NCI-H226 (cell line): ENCODE results near the gene NELFB.

Source experiments
- DNase-seq: peaks from one replicate; pipeline ENCODE4 v3.0.0-alpha.2; 2015

Gene NELFB

DNA sequence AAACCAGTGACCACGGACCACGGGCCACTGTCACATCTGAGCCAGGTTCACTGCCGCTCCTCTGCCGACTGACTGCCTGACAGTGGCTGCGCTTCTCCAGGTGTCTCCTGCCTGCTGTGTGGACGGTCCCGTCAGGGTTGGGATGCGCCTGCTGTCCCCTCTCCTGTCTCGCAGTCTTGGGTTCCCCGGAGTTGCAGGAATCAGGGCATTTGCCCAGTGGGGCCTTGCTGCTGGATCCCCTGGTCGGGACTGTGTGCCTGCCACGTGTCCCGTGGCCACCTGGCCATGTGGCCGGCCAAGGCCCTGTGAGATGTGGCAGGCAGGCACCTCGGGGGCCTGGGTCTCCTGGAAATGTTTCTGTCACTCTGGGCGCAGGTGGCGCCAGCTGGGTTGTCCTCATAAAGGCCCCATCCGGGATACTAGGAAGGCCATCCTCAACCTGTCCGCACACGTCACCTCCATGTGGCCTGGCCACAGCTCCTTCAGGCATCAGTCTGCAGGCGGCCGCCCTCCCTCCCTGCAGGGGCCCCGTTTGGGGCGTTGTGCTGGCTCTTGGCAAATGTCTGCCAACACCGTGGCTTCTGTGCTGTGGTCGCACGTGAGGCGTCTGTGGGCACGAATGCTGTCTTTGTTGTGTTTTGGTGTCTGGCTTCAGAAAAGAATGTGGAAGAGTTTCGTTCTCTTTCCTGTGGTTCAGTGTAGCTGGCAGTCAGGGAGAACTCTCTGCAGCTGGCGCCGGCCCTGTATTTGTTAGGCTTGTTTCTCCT is 16.0 kb downstream of the NELFB start:
- DNase-seq, result no peak

DNA sequence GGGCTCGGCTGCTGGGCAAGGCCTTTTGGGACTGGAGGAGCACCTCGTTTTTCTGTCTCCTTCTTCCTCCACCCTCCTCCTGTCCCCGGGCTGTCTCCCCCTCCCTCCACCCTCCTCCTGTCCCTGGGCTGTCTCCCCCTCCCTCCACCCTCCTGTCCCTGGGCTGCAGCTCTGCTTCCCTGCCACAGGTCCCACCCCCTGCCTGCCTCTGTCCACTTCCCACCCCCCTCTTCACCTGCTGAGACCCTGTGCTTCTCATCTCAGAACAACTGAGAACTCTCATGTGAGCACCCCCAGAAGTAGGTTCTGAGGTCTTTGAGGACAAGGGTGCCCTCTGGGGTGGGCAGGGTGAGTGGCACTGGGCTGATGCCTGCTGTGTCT is 16.6 kb downstream of the NELFB start:
- DNase-seq, result no peak

- DNase-seq, result no peak
These were observed 17.3 kb downstream of the NELFB start for GRCh38 chr9:137272241-137273094.

- no peak for DNase-seq
These were observed 18.0 kb downstream of the NELFB start for GRCh38 chr9:137273095-137273490.

DNA sequence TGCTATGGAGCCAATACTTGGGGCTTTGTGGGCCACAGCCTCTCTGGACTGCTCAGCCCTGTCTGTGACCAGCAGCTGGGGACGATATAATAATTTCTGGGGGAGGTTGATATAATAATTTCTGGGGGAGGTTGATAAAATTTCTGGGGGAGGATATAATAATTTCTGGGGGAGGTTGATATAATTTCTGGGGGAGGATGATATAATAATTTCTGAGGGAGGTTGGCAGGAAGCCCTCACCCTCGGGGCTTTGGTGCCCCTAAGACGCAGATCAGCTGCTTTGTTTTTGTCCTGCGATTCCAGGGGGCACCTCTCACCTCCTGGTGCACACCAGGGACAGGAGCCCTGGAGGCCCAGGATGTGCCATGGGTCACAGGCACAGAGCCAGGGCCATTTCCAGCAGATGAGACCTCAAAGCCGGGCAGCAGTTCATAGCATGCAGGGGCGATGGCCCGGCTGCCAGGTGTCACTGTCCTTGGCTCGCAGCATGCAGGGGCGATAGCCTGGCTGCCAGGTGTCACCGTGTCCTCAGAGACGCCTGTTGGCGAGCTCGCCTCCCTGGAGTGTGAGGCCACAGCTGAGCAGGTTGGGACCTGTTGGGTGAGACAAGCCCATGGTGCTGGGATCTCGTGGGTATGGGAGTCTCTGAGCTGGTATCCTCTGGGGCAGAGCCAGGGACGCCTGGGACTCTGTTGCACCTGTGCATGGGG is 18.6 kb downstream of the NELFB start:
- no peak for DNase-seq

- DNase-seq, result no peak
These were observed 20.1 kb downstream of the NELFB start for GRCh38 chr9:137275203-137275587.

DNA sequence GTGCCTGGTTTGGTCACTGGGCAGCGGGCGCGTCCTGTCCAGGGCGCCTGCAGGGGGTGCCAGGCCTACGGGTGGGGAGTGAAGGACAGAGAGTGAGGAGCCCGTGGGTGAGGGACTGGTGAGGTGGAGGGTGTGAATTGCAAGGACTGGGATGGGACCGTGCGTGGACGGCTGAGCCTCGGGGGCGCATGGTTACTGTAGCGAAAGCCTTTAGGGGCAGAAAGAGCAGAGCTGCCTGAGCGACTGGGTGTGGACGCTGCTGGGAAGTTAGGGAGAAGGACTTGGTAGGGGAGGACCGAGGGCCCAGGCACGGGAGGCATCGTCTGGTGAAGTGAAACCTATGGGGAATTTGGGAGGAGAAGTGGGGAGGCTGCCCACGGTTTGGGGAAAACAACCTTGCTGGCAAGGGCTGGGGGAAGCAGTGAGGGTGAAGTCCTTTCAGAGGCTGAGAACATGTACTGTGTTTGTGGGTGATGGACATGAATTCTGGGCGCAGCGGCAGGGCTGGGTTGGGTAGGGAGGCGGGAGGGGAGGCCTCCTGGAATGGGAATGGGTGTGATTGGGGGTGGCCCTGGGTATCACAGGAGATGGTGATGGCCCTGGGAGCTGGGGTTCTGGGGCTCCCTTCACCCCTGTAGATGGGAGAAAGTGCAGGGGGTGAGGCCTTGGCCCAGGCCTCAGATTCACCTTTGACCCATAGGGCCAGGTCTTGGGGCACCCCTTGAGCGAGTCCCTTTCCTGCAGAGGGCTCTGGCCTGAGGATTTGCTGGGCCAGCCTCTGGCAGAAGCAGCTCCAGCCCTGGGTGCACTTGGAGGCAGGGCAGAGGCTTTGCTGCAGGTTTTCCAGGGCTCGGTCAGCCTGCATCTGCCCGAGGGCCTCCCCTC is 20.7 kb downstream of the NELFB start:
- no peak for DNase-seq

DNA sequence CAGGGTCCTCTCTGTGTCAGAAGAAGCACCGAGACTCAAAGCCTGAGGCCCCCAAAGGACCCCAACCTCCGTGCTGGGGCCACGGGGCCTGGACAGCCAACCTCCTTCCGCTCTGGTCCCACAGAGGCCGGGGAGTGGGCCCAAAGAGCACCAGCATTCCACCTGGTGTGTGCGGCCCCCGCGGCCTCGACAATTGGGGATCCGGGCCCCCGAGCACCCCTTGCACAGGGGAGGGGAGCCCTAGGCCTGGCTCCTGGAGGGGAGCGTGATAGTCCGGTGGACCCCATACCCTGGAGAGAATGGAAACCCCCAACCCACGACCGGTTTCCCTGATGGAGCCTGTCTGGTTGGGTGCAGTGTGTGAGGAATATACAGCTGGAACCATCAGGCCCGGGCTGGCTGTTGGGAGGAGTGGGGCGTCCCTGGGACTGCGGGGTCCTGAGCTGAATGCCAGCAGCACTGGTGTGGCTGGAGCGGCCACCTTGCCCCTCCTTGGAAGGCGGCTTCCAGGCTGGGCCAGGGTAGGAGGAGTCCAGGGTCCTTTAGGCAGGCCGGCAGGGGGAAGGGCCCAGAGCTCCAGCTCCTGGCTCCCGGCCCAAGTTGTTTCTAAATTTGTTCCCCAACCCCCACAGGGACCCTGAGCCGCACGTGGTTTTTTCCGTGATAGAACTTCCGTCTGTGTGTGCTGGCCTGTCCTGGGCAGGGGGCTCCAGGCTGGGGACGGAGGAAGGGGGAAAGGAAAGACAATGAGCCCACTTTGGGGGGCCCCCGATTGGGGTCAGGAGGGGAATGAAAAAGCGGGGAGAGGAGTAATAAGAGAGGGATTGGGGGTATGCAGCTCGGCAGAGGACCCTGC is 21.6 kb downstream of the NELFB start:
- DNase-seq, result peak; percentile 33

GRCh38 chr9:137277329-137278041 is 22.4 kb downstream of the NELFB start, which contains the start of gene TOR4A:
TSS of gene TOR4A (plus strand) at chr9:137277726. CDS start at chr9:137278690, 964 bp downstream.
- DNase-seq, result peak; percentile 94

DNA sequence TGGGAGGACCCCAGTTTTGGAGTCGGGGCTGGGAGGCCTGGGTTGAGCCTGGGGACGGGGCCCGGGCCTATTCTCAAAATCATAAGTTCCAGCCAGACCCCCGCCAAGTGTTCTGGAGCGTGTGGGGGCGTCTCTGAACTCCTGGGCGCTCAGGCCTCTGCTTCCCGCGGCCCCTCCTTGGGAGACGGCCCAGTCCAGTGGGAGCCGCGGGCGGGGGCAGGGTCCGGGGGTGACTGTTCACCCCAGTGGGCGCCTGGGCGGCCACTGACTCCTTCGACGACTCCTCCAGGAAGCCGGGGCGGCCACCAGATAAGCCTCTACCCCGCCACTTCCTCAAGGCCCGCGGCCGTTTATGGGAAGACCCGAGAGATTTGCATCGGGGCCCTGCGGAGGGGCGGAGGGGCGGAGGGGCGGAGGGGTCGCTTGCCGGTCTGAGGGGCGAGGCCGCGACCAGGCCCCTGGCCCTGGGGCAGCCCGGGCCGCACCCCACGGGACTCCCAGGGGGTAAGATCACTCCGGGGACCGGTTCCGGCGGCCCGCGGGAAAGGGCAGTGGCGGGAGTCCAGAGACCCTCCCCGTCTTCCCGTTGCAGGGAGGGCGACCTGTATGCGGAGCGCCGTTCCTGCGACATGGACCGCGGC is 23.1 kb downstream of the NELFB start:
- no peak for DNase-seq

- DNase-seq, result no peak
These were observed 23.9 kb downstream of the NELFB start for GRCh38 chr9:137278721-137279711.

DNA sequence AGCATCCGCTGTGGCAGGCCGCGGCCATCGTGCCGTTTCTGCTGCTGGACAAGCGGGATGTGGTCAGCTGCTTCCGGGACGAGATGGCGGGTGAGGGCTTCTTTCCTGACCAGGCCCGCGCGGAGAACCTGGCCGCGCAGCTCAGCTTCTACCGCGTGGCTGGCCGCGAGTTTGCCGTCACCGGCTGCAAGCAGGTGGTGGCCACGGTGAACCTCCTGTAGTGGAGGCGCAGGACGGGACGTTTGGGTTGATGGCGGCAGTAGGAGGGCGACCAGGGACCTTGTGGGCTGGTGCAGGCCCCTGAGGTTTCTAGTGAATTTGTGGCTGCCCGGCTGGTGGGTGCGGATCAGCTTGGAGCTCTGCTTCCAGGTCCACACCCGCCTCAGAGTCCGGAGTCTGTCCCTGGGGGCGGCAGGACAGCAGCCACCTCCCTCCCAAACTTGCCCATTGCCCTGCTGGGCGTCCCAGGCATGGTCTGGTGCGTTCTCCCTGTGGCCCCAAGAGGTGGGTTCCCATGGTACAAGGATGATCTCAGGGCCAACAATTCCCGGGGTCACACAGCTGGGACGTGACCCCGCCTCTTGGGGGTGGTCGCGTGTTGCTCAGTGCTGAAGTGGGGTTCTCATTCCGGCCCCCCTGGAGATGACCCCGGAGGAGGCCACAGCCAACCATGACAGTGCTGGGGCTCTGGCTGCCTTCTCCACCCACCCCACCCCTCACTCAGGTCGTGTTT is 24.8 kb downstream of the NELFB start:
- no peak for DNase-seq

GRCh38 chr9:137280474-137281344 is 25.6 kb downstream of the NELFB start:
- DNase-seq, result no peak

- no peak for DNase-seq
These were observed 26.4 kb downstream of the NELFB start for GRCh38 chr9:137281345-137282116.

DNA sequence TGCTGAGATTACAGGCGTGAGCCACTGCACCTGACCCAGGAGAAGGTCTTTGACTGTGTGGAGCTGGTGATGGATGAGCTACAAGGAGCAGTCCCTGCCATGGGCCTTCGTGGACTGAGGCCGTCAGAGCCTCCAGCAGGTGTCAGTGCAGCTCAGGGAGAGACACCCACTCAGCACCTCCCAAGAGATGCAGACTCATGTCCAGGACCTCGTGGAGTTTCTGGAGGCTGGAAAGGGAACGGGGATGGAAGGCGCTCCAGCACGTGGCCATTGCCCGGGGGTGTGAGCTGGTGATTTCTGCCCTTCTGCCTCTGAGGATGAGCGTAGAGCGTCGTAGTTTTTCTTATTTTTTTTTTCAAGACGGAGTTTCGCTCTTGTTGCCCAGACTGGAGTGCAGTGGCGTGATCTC is 31.9 kb downstream of the NELFB start:
- peak; percentile 48 for DNase-seq

DNA sequence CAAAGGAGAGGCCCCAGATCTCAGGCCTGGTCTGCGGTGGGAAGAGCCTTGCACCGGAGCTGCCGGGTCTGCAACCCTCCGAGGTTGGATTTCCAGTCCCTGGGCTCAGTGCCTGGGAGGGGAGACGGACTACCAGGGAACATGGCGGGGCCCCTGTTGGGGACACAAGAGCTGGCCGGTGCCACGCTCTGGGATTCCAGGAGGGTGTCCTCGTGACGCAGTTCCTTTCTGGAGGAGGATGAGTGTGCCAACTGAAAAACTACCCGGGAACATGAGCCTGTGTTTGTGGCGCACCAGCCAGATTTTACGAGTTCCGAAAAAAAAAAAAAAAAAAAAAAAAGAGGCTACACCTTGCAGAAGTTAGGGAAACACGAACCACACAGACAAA is 38.0 kb downstream of the NELFB start:
- DNase-seq, result no peak
